HG03064 (cell line): Measurements from ENCODE around the gene C10orf71.

Source experiments
- ATAC-seq: cut with Tn5 transposase; IDR thresholded peaks from one replicate; pipeline ENCODE4 v1.9.1; 2021; ENCODE audit warnings: low read depth; ENCODE audit not compliant: unreplicated experiment

The C10orf71 gene

DNA sequence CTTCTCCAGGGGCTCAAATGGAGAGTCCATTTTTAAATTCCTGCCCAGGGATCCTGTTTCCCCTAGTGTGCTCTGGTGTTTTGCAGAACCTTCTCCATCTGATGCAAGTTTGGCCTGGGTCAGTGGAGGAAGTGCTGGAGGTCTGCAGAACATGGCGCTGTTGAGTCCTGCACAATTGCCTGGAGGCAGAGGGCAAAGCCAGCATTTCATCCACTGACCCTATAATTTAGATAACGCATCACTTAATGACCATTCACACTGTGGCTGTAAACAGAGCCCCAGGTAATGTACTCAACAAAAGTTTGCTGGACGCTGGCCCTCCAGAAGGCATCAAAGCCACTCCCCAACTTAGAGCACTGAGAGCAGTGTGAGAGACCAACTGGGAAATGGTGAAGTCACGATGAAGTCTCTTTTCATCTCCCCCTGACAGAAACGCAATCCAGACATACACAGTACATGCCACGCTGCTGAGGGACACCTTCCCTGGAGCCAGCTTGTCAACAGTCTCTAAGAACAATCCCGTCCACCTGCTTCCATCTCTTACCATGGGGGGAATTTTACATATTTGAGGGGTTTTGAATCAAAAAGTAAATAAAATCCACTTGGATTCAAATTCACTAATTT lies 13.4 kb downstream of the C10orf71 start:
- no peak for ATAC-seq

DNA sequence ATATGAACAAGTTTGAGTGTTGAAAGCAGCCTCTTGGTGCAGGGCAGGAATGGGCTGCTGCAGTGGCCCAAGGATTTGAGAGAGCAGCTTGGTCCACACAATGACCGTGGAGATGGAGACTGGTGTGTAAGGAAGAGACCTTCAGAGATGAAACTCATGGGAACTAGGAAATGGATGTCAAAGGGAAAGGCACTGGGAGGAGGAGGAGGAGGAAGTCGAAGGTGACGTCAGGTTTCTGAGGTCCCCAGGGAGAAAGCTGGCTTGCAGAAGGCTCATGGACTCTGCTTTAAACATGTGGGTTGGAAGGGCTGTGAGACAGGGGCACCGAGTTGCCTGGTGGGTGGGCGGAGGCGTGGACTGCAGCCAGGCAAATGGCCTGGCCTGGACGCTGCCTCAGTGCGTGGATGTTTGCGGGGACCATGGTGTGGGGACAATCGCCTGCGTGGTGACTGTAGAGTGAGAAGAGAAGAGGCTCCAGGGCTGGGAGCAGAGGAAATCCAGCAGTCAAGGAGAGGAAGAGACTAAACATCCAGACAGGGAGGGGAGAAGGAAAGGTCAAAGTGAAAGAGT lies 14.6 kb downstream of the C10orf71 start:
- ATAC-seq, result no peak

DNA sequence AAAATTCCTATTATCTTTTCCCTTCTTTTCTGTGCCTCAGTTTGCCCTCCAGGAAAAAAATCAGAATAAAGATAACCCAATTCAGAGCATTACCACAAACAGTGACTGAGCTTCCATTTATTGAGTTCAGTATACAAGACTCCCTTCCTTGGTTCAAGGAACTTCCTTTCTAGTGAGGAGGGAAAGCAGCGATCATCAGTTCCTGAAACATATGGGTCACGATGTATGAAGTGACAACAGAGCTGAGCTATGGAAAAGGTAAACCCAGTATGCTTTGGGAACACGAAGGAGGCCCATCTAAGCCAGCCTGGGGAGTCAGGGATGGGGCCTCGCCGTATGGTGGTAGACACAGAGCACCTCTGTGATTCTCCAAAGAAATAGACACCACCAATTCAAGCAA lies 15.8 kb downstream of the C10orf71 start:
- no peak for ATAC-seq

DNA sequence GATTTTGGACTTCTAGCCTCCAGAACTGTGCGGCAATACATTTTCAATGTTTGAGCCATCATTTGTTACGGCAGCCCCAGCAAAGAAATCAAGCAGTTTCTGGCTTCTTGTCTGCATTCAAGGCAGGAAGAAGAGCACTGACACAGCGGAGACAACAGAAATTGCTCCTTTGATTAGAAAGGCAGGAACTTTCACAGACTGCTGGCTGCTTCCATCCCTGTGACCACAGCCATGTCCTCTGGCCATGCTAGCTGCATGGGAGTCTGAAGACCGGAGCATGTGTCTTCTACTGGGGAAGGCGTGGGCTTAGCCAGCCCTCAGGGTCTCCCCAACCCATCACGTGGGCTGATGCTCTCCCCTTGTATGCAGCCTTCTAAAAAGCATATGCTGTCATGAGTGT lies 19.1 kb downstream of the C10orf71 start:
- ATAC-seq, result no peak

DNA sequence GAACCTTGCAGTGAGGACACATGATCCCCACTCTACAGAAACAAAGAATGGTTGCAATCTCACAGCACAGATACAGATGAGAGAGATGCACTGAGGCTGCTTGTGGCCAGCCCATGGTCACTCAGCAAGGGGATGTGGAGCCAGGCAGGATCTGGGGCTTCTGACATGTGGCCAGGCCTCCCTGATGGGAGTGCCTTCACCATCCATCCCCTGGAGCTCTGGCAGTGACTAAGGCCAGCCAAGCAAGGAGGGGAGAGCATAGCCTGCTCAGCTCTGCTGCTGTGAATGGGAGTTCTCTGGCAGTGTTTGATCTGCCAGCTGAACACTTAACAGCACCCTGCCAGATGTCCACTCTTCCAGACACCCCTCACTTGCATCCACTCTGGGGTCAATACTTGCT lies 19.8 kb downstream of the C10orf71 start:
- no peak for ATAC-seq

DNA sequence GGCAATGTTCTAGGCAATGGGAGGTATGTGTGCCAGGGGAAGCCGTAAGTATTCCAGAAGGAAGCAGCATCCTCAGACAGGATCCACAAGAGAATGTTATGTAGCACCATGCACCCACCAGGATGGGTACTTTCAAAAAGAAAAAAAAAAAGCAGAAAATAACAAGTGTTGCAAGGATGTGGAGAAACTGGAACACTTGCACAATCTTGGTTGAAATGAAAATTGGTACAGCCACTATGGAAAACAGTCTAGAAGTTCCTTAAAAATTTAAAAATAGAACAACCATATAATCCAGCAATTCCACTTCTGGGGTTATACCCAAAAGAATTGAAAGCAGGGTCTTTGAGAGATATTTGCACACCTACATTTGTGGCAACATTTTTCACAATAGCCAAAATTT lies 20.2 kb downstream of the C10orf71 start:
- no peak for ATAC-seq

DNA sequence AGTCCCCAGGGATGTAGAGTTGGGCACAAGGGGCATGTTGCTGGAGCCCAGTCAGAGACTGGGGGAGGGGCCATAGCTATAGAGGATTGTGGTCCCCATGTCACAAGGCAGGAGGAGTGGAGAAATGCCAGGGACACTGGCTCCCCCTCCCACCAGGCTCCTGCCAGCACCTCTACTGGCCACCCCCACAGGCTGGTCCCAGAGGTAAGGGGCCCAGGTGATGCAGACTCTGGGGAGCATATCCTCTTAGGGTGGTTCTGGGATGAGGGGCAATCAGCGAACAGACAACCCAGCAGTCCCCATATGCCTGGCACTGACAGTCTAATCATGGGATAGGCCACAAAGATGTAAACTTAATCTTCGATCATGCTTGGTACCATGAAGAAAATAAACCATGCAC lies 21.2 kb downstream of the C10orf71 start:
- no peak for ATAC-seq

DNA sequence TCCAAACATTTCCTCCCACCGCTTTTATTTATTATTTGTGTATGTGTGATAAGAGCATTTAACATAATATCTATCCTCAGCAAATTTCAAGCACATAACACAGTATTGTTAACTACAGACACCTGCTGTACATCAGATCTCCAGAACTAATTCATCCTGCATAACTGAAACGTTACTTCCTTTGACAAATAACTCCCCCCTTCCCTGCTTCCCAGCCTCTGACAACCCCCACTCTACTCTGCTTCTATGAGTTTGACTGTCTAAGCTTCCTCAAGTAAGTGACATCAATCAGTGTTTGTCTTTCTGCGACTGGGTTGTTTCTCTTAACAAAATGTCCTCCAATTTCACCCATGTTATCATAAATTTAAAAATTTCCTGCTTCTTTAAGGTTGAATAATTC lies 22.1 kb downstream of the C10orf71 start:
- no peak for ATAC-seq

DNA sequence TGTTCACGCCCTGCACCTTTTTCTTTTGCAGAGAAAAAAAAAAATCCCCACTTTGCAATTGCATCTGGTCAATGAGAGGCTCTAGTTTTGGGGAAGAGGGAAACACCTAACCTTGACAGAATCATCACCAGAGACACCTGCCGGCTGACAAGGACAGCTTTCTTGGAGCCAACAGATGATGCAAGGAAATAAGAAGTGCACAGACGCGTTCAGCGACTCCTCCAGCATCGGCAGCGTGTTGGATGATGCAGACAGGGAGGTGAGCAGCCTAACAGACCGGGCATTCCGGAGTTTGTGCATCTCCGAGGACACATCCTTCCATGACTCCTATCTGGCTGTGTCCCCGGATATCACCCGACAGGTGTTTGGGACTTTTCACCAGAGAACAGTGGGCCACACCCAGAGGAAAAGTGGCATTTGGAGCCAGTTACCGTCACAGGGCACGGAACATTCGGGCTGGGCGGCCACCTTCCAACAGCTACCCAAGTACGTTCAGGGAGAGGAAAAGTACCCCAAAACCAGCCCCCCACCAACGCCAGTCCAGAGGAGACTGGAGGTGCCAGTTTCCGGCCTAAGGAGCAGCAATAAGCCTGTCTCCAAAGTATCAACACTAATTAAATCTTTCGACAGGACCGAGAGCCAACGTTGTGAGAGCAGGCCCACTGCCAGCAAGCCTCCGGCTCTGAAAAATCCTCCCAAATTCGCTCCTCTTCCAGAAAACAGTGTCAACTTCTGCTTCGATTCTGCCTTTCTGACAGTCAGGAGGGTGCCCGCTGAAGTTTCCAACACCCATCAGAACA lies 23.6 kb downstream of the C10orf71 start:
- ATAC-seq, result no peak

DNA sequence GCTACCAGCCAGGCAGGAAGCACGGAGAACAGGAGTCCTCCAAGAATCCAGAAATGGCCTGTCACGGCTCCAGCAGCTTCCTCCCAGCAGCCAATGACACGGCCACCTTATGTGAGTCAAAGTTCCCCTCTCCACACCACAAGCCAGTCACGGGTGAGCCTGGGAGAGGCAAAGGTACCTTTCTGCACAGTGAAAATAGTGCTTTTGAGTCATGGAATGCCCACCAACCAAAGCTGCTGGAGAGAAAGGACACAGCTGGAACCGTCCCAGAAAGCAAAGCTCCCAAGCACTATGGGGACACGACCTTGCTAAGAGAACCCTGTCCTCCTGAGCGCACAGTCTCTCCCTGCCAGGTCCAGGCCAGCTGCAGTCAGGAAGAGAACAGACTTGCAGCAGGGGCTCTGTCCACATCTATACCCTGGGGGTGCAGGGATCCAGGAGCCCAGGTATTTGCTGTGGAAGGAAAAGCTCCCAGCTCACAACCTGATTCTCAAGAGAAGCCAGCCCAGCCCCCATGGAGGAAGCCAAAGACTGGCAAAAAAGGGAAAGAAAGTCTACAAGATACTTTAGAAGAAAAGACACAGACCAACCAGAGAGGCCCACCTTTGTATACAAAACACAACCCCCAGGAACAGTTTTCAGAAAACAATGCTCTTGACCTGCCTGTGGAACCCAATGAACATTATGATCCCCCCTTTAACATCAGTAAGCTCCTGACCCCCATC lies 24.4 kb downstream of the C10orf71 start:
- ATAC-seq, result no peak

DNA sequence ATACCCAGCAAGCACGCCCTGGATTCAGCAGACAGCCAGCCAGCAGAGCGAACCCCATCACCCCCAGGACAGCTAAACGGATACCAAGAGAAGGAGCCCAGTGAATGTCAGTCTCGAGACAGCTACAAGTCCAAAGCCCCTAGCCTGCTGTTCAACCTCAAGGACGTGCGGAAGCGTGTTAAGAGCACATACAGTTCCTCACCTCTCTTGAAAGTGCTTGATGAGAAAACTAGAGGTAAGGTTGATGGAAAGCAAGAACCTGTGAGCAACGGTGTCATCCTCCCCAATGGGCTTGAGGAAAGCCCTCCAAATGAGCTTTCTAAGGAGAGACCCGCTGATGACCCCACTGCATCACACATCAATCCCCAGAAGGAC lies 24.9 kb downstream of the C10orf71 start:
- ATAC-seq, result no peak

DNA sequence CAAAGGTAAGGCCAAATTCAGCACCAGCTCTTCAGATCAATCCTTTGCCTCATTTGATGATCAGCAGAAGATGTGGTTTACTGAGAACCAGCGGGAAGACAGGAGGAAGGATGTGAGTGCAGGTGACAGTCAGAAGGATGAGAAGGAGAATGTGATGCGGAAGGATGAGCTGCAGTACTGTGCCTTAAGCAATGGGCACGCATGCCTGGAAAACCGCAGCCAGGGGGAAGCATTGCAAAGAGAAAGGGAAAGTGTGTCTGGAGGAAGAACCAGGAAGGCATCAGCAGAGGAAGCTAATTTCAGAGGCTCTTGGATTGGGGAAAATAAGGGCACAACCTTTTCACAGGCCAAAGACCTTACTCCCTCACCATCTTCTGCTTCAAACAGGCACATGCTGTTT lies 25.7 kb downstream of the C10orf71 start:
- no peak for ATAC-seq

DNA sequence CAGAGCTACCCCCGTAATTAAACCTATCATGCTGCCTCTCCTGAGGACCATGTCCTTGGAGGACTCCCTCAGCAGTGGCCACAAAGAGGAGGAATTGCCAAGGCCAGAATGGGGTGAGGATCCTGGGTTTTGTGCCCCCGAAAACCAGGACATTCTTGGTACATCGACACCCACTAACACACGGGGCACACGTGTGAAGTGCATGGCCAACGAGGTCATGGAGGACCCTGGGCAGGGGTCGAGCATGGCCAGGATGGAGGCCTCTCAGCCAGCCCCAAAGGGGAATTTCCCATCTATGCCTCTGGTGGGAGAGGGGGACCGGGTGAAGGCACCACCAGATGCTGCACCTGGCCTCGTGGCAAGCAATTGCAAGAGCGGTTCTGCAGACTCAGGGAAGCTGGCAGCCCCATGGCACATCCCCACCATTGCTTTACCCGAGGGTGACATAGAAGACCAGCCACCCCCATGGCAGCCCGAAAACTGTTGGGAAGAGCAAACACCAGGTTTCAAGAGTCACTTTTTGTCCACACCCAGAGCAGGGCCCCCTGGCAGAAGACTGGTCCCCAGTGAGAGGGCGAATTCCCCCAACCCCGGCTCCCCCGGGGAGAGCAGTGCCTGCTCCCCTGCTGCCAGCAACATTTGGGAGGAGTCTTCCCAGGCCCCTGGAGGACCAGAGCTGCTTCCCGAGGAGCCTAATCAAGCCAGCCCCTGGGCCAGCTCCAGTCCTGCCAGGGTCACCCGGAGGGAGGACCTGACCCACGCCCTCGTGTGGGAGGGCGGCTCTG lies 26.4 kb downstream of the C10orf71 start:
- no peak for ATAC-seq

DNA sequence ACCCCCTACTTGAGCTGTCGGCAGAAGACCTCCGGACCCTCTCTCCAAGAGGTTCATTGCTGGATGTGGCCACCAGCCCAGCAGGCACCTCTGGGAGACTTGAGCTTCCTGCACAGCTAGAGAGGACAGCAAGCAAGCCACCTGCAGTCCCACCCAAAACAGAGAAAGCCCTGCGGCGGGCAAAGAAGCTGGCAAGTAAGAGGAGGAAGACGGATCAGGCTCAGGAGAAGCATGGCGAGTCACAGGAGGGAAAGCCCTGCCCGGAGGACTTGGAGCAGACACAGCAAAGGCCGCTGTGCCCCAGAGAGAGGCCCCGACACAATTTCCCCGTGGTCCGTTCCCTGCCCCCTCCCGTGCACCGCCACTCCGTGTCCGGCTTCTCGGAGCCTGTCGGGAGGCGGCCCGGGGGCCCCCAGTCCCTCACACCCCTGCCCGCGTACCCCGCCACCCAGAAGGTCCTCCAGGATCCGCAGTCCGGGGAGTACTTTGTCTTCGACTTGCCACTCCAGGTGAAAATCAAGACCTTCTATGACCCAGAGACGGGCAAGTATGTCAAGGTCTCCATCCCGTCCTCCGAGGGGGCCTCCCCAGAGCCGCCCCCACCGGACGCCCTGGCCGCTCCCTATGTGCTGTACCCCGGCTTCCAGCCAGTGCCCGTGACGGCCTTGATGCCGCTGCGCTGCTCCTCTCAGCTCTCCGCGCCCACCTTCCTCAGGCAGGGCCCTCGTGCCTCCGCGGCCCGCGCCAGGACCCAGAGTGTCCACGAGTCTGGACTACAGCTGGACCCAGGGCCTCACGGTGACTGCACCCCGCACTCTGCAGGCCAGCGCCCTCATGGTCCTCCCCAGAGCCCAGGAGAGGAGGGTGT lies 27.2 kb downstream of the C10orf71 start:
- ATAC-seq, result no peak

DNA sequence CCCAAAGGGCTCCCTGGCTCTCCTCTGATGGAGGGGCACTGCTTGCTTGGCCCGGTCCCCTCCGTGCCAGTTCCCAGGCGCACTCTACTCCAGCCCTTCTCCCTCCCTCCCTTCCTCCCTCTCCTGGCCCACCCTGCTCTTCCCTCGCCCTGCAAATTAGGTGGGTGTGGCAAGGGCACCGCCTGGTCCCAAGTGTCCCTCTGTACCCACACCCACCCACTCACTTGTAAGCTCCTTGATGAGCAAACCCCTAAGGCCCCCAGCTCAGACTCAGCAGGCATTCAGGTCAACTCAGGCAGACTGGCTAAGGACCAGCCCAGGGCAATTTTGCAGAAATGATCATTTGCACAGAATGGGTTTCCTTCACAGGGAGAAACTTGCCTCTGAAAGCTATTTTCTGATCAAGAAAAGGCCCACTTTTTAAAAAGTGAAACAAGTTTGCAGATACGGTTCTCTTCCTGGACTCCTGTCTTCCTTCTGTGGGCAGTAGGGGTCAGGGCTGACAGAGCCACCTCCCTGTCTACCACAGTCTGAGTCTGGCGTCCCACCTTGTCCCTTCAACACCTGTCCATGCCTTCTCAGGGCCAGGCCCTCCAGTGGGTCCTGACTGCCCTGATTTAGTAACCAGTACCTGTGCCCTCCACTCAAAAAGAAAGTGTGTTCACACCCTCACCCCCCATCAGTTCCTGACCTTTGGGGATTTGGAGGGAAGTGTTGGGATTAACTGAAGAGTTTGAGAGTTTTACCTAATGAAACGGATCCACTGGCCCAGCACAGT lies 28.3 kb downstream of the C10orf71 start:
- no peak for ATAC-seq

DNA sequence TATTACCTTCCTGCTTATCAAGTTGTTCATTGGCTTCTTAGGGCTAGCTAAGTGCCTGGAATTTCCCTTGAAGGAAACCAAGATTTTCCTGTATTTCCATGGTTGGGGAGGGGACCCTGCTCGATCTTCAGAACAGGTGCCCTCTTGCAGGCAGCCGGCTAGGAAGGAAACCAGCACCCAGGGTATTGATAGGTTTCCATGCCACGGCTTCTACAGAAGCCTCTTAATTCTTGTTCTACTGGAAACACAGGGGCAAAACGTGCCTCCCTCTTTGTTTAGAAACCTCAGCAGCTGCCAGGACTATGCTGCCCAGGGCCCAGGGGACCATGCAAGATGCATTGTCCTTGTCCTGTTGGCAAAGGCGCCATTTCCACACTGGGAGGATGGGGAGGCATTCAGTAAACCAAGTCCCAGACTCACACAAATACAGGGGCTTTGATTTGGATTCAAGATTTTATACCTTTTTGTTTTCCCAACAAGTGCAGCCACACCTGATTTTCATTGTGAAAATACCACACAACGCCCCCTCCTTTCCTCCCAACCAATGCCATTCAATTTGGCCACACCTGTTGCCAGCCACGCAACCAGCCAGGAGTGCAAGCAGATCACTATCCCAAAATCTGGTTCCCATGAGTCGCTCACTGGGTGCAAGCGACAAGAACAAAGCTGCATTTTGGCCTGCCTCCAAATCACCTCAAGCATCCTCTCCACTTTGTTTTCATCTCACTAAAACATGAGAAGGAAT lies 29.6 kb downstream of the C10orf71 start:
- ATAC-seq, result no peak

DNA sequence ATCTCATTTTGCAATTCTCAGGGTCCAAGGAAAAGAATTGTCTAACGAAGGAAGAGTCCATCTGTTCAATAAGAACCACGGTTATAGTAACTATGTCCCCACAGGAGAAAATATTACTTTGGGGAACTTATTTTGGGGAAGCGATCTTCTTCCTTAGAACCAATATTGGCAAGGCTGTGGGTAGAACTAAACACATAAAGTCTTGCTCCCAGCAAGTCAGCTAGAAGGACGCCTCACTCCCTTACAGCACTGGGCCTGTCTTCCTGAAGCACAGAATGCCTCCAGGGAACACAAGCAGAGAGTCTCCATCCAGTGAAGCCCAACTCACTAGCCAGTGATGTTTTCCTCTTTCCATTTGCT lies 30.2 kb downstream of the C10orf71 start:
- no peak for ATAC-seq

DNA sequence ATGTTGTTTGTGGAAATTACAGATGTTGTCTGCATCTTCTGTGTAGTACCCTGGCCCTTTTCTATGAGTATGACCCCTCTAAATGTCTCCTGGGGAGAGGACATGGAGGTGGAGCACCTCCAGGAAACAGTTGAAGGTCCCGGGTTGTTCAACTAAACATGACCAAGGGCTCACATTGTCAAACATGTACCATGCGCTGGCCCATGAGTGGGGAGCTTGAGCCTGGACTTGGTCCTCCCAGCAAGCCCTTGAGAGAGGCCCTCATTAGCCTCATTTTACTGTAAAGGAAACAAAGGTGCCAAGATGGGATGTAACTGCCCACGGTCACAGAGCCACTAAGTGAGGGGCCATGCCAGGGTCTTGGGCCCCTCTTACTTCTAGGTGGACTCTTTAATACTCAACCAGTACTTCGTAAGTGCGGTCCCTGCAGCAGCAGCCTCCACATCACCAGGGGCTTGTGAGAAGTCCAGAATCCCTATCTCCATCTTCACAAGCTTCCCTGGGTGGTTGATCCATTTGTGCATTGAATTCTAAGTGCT lies 31.2 kb downstream of the C10orf71 start:
- no peak for ATAC-seq
